ENCODE data around the gene CBX4.

The CBX4 gene

GRCh38 chr17:79793924-79794304, 45.3 kb downstream of the CBX4 start:
- H3K27ac ChIP-seq: no peak overlapping the region
- no peak for TF ChIP-seq ZFX (IDR thresholded peaks at IDR 0.05)
- TF ChIP-seq, protein P1, sequence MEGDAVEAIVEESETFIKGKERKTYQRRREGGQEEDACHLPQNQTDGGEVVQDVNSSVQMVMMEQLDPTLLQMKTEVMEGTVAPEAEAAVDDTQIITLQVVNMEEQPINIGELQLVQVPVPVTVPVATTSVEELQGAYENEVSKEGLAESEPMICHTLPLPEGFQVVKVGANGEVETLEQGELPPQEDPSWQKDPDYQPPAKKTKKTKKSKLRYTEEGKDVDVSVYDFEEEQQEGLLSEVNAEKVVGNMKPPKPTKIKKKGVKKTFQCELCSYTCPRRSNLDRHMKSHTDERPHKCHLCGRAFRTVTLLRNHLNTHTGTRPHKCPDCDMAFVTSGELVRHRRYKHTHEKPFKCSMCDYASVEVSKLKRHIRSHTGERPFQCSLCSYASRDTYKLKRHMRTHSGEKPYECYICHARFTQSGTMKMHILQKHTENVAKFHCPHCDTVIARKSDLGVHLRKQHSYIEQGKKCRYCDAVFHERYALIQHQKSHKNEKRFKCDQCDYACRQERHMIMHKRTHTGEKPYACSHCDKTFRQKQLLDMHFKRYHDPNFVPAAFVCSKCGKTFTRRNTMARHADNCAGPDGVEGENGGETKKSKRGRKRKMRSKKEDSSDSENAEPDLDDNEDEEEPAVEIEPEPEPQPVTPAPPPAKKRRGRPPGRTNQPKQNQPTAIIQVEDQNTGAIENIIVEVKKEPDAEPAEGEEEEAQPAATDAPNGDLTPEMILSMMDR (conservative IDR thresholded peaks at IDR 0.05): no peak

- TF ChIP-seq, protein P1 (conservative IDR thresholded peaks at IDR 0.05): no peak
- no peak for TF ChIP-seq ZFX (IDR thresholded peaks at IDR 0.05)
- no peak overlapping the region for H3K27ac ChIP-seq
These were observed 46.0 kb downstream of the CBX4 start for GRCh38 chr17:79792984-79793923.

DNA sequence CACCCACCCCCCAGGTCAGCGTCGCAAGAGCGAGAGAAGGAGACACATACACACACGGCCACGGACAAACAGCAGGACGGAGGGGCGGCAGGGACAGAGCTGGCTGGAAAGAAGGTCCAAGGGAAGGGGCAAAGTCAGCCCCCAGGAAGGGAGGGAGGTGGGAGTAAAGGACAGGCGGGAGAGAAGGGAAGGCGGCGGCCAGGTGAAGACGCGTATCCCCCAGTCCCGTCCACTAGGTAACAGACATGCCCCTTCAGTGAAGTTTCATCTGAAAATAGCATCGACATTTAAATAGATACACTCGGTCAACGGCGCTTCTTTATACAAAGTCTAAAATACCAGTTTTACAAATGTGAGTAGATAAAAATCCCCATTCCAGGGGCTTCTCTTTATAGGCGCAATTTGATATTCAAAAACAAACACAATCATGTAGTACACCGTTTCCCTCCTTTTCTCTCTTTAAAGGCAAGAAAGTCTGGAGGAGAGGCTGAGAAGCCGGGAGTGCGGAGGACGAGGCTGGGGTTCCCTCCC, 46.8 kb downstream of the CBX4 start:
- TF ChIP-seq ZFX (IDR thresholded peaks at IDR 0.05): no peak
- TF ChIP-seq, protein P1 (conservative IDR thresholded peaks at IDR 0.05): no peak
- H3K27ac ChIP-seq: no peak overlapping the region

- TF ChIP-seq, protein P1 (conservative IDR thresholded peaks at IDR 0.05): no peak
- no peak for TF ChIP-seq ZFX (IDR thresholded peaks at IDR 0.05)
- H3K27ac ChIP-seq: no peak overlapping the region
These were observed 47.5 kb downstream of the CBX4 start for GRCh38 chr17:79791735-79792161.

- TF ChIP-seq, protein P1 (conservative IDR thresholded peaks at IDR 0.05): no peak
- no peak for TF ChIP-seq ZFX (IDR thresholded peaks at IDR 0.05)
- H3K27ac ChIP-seq: peak overlapping the region; percentile 78
These were observed 48.2 kb downstream of the CBX4 start for GRCh38 chr17:79790805-79791734.

DNA sequence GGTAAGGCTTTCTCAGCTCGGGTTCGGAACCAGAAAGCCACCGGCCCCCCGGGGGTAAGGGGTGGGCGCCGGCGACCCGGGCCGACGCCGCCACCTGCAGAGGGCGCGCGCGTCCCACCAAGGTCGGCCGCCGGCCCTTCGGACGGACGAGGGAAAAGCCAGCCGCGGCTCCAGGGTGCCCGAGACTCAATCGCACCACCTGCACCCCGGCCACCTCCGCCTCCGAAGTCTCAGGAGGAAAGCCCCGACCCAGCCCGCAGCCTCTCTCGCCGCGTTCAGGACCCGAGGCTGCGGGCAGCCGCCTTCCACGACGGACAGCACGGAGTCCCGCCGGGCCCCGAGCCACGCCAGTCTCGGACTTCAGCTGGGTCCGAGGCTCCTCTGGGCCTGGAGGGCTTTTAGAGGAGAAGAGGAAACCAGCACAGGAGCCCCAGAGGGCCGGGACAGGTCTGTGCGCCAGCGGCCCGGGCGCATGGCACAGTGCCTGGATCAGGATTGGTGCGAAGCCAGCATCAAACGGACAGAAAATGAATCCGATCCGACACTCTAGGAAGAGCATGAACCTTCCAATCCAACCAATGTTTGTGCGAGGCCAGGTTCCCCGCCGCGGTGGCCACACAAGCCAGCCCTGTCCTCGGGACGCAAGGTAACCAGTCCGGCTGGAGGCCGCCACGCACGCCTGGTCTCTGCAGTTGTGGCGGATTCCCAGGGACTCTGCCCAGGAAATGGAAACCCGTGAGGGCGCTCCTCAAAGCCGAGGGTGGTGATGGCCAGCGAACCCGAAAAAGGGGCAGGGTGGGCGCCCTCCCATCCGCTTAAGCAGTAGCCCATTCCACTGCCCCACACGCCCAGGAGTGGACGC, 49.1 kb downstream of the CBX4 start:
- H3K27ac ChIP-seq: peak overlapping the region; percentile 78
- TF ChIP-seq, protein P1 (conservative IDR thresholded peaks at IDR 0.05): peak; percentile 89
- 0 out of 2 replicates have a peak, but pooled peaks have one; percentile 28 for TF ChIP-seq ZFX (IDR thresholded peaks at IDR 0.05)

Measured in C4-2B (cell line).